ENCODE data around the gene POLRMT. TPM values are rescaled to one million over a fixed set of nuclear protein-coding genes. Genes with fewer than 3 reads are reported as not detected.

Gene POLRMT
- total RNA-seq, 1 donor from 2014 or later = 28.1 TPM

DNA sequence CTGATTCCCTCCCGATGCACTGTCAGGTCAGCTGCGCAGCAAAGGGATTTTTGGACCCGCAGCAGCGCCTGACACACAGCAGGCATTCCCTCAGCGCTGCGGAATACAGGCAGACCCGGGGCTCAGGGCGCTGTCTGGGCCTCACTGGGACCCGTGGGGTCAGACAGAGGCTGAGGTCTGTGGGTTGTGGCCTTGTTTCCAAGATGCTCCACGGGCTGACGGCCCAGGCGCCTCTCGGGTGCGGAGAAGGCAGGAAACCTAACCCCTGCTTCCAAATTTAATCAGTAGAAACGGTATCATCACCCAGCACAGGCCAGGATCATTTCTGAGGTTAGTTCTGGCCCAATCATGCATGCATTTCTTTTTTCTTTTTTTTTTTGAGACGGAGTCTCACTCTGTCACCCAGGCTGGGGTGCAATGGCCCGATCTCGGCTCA lies 30.4 kb upstream of the POLRMT start:
- DNase-seq (ENCODE audit: low read depth, low spot score) = no peak

DNA sequence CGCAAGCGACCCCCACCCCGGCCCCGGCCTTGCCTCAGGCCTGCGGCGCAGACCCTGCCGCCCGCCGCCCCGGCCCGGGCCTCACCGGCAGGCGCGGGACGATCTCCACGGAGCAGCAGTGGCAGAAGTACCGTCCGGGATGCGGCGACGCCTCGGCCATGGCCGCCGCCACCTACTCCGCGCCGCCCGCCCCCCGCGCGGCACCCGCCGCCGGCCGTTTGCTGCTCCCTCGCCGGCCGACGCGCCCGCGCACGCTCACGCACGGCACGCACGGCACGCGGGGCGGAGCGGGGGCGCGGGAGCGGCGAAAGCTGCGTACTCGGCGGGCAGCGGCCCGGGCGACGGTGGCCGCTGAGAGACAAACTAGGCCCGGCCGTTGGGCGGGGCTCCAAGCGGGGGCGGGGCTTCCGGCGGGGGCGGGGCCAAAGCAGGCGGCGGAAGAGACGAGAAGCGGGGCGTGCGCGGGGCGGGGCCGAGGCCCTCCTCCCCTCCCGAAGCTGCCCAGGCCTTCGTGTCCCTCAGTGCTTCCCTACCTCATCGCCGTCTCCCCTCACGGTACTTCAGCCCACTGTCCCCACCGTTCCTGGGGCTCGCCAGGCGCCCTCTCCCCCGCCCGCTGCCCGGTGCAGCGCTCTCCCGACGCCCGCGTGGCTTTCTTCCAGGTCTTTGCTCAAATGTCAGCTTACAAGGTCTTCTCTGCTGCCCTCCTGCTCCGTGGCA lies 29.8 kb upstream of the POLRMT start, which contains the start of gene RNF126:
Gene RNF126 (minus strand): TSS at position 253 of the 720 bp plus-strand sequence. CDS start 93 bp downstream, at position 160.
- peak; percentile 63 for DNase-seq (ENCODE audit: low read depth, low spot score)

DNA sequence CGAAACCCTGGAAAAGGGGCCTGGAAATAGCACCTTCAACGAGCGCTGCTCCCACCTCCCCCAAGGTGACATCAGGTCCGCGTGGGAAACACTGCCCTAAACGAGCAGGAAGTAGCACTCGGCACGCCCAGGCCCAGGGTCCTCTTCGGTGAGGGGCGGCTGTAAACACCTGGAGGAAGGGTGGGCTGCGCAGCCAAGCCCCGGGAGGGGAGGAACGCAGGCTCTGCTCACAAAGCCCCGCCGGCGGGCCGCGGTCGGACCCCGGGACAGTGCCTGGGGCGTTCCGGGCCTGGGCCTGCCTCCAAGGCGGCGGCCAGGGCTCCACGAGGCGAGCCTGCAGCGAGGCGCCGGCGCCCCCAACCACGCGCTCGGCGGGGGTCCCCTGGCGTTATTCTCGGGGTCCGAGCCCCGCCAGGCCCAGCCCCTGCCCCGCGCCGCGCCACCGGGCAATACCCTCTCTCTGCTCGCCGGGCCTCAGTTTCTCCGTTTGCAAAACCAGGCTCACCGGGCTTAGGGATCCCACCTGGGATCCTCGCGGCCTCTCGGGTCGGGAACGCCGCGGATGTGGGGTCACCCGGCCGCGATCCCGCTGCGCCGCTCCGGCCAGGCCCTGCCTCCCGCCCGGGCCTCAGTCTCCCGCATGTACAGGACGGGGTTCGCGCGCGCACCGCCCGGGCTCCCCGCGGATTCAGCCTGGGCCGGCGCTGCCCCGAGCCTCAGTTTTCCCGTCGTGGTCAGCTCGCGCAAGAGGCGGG lies 29.0 kb upstream of the POLRMT start:
- DNase-seq (ENCODE audit: low read depth, low spot score) = no peak

DNA sequence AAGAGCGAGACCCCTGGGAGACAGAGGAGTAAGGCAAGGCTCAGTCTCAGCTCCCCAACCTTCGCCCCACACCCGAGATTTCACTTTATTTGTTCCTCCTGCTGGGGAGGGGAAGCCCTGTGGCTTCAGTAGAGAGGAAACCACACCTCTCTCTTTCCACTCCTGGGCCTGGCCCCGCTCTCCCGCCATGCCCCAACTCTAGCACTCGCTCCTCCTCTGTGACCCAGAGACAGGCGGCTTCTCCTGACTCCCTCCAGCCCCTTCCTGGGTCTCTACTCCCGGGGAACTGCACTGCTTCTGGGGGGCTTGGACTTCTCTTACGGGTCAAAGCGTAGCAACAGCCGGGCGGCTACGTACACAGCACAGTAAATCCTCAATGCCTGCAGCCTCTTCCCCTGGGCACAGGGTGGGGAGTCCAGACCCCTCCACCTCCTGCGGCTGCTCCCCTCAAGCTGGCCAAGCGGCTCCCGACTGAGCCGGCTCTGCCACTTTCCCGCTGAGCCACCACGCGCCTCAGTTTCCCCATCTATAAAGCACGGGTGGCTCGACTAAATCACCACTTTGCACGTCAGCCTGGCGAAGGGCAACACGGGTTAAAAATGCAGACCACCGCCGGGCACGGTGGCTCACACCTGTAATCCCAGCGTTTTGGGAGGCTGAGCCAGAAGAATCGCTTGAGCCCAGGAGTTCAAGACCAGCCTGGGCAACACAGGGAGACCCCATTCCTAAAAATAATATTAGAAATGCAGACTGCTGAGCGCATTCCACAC lies 28.3 kb upstream of the POLRMT start:
- no peak for DNase-seq (ENCODE audit: low read depth, low spot score)

DNA sequence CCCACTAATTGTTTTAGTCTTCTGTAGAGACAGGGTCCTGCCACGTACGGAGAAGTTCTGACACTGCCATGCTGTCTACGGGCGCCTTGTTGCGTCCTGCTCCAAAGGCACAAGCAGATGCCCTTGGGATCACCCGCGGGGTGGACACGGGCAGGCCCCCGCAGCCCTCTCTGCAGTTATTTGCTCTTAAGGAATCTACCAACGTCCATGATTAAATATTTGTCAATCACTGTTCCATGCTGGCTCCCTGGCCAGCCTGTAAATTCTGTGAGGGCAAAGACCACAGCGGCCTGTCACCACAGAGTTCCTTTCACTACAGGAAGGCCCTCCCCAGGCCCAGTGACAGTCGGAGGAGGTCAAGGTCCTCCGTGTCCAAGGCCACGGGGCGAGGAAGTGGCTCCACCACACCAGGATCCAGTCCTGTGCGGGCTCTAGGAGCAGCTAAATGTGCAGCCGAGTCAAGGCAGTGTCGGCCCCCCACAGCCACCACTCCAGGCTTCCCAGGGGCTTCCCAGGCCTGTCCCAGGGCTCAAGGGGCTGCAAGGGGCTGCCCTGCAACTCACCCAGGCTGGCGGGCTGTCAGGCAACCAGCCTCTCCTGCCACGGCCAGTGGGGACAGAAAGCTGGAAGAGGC lies 27.6 kb upstream of the POLRMT start:
- no peak for DNase-seq (ENCODE audit: low read depth, low spot score)

DNA sequence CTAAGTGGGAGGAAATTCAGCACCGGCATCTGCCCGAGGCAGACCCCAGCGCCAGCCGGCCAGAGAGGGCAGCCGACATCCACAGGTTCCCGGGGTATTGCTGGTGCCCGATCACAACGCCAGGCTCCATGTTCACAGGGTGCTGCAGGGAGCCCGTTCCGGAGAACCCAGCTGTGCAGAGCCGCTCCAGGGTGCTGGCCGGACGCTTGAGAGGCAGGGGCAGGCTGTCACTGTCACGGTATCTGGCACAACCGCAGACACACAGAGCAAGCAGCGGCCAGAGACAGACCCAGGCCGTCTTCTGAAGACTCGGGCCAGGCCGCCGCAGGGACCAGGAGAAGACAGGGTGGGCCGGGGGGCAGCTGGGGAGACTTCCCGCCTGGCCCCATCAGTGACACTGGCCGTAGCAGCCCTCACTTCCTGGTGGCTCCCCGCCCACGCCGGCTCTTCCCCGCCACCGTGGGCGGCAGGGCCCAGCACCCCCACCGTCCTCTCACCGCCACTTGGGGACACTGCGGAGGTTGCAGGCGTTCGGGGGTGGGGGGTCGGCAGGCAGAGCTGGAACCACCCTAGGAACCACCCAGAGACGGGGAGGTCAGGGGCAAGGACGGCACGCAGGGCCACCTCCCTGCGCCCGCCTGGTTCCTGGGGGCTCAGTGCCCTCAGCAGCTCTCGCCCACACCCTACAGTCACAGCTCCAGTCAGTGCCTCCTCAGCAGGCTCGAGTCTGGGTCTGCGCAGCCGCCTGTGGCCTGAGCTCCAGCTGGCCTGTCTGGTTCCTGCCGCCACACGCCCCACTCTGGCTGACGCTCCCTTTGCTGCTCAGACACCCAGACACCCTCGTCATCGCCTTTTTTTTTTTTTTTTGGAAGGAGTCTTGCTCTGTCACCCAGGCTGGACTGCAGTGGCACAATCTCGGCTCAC lies 25.8 kb upstream of the POLRMT start:
- no peak for DNase-seq (ENCODE audit: low read depth, low spot score)

DNA sequence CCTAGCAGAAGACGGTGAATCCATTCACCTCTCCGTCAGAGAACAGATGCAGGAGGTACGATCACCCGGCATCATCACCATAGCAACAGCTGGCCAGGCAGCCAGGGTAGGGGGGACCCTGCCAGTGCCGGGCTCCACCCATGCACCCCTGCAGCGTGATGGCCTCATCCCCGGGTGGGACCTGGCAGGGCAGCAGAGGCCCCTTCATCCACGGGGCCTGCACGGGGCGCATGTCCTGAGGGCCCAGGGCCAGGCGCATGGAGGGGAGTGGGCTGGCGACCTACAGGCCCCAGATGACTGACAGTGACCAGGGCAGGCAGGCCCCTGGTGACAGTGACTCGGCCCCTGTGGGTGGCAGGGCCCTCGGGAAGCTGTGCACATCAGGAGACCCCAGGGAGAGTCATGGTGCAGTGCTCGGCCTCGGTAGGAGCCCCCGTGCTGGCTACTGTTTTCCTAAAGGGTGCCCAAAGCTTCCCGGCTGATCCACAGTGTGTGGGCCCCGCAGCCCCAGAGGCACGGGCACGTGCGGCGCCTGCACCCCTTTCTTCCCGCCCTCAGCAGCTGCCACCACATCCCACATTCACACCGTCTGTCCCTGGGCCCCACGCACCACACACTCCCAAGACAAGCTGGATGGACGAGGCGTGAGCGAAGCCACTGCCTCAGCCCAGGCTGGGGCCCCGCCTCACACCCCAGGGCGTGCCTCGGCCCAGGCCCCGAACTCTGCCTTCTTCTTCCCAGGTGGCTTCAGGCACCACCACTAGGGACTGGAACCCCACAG lies 24.9 kb upstream of the POLRMT start:
- DNase-seq (ENCODE audit: low read depth, low spot score) = no peak

DNA sequence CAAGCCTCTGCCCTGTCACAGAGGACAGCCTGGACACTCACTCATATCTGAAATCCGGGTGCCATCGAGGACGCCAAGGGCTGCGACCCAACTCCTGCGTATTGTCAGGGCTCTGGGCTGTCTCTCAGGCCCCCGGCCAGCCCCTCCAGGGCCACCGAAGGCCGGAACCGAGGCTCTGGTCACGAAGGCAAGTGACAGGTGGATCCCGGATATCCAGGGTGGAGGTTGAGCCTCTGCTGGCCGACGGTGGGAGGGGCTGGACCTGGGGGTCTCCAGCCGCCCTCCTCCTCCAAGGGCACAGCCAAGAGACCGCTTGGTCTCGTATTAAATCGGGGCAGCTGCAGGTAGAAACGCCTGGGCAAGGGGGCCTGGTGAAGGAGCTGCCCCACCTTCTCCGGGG lies 24.3 kb upstream of the POLRMT start:
- DNase-seq (ENCODE audit: low read depth, low spot score) = no peak

DNA sequence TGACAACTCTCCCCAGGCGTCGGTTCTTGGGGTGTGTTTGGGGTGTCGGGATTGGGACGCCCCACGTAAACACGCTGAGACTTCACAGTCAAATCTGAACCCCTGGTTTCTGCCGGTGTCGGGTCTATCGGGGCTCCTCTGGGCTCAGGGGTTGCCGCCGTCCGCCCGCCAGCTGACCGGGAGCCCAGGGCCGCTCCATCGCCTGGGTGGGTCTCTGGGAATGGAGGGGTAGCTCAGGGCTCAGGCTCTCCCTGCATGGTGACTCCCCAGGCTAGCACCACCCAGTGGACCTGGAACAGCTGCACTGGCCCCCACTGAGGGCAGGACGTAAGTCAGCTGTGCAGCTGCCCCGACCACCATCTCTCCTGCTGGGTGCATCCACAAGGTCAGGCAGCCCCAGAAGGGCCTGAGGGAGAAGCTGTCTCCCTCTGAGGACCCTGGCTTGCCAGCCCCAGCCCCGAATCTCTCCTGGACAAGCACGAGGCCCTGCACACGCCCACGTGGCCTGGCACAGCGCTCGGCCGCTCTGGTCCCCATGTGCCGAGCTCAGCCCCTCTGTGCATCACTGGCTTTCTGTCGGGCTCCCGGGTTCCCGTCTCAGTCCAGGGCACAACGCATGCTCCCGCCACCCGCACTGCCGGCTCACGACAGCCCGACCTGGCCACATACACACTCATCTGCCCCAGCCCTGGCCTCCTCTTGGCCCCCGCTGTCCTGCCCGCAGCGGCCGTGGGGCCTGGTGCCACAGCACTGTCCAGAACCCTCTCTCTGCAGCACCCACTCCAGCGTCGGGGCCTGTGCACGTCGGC lies 23.6 kb upstream of the POLRMT start:
- DNase-seq (ENCODE audit: low read depth, low spot score) = no peak

DNA sequence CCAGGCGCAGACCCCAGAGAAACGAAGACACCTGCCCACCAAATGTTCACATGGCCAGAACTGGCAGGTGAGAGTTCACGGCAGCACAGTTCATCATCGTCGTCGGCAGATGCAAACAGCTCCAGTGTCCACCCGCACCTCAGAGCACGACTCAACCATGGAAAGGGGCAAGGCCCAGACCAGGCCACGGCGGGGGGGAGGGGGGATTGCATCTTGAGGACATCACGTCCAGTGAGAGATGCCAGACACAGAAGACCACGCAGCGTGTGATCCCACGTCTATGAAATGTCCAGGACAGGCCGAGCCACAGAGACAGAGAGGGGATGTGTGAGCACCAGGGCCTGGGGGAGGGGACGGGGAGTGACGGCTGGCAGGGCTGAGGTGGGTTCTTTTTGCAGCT lies 22.4 kb upstream of the POLRMT start:
- no peak for DNase-seq (ENCODE audit: low read depth, low spot score)

DNA sequence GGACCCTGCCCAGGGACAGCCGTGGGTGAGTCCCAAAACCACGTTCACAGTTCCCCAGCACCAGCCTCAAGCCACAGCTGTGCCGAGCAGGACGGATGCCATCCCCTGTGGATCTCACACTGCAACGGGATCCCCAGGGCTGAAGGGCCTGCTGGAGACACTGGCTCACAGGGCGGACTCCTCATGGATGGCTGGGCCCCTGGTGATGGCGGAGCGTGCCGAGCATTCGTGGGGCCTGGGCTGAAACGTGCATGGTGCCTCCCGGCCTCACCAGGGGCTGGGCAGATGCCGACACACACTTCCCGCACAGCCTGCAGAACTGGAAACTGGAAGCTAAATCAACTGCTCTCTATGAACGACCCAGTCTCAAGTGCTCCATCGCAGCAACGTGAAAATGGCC lies 20.1 kb upstream of the POLRMT start:
- no peak for DNase-seq (ENCODE audit: low read depth, low spot score)

DNA sequence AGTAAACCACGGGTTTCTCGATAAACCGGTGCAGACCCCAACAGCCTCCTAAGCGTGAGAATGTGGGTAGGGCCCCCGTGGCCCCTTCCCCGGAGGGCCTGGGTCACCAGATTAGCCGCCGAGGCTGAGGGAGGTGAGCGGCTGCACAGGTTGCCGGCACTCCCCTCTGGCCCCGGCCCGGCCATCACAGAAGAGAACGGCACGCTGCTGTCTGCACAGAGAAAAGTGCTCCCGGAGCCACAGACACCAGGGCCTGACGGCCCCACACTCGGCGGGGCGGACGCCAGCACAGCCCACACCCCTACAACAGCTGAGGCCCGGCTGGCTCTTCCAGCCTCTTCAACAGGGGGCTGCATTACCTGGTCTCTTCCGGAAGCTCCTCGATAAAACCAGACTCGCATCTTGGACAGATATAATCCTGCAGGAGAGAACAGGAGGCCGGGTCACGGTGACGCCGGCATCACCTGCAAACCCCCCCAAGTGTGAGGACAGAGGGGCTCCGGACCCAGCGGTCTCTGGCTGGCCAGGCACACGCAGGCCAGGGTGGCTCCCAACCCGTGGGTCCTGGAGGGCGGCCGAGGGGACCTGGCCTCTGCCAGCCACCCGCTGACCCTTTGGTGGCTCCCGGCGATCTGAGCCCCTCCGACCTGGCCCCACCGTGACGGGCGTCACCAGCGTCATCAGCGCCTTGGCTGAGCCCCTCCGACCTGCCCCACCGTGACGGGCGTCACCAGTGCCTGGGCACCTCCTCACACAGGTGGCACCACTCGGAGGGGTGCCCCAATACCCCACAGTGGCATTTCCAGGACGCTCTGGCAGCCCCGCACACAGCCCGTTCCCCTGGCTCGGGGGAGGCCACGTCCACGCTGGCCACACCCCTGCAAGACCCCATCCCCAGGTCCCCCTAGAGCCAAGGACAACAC lies 19.4 kb upstream of the POLRMT start:
- no peak for DNase-seq (ENCODE audit: low read depth, low spot score)

DNA sequence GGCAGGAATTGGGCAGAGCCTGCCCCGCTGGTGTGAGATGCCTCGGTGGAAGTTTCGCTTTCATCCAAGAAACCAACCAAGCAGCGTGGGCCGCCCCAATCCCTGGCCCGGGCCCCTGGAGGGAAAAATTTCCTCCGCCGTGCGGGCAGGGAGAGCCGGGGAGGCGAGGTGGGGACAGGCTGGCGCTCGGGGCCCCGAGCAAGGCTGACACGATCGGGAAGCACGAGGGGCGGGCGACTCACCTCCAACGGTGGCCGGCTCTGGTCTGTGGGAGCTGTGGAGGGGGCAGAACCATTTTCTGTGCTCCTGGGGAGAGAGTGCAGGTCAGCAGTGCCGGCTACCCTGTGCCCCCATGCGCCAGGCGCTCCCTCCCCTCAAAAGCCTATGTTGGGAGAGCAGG lies 18.7 kb upstream of the POLRMT start:
- DNase-seq (ENCODE audit: low read depth, low spot score) = no peak

DNA sequence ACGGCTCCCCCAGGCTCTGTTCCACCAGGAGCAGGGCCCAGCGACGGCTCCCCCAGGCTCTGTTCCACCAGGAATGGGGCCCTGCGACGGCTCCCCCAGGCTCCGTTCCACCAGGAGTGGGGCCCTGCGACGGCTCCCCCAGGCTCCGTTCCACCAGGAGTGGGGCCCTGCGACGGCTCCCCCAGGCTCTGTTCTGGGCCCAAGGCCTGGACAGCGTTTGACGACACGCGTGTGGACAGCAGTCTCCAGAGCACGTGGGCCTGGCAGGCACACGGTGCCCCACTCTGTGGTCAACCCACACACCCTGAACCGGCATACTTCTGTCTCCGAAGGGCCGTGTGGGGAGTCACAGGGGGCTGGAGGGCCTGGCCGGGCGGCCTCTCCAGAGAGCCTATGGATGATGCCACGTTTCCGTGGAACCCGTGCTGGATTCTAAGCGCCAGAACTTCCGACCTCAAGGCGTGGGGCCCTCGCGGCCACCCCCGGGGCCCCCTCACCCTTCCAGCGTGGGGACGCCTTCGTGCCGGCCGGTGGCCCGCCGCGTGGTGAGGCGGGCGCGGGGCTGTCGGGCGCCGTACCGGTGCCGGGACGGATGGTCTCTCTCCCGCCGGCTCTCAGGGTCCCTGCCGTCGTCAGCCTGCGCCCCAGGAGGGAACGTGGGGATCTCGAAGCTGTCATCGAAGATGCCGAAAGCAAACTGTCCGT lies 17.9 kb upstream of the POLRMT start:
- no peak for DNase-seq (ENCODE audit: low read depth, low spot score)

DNA sequence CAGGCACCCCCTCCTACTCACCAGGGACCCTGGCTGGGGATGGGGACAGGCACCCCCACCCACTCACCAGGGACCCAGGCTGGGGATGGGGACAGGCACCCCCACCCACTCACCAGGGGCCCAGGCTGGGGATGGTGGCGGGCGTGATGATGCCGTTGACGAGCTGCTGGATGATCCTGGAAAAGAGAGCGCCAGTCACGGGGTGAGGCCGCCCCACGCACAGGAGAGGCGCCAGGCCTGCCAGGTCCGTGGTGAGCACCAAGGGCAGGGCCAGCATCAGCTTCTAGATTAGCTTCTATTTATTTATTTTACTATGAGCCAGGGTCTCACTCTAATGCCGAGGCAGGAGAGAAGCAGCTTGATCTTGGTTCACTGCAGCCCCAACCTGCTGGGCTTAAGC lies 16.8 kb upstream of the POLRMT start:
- no peak for DNase-seq (ENCODE audit: low read depth, low spot score)

DNA sequence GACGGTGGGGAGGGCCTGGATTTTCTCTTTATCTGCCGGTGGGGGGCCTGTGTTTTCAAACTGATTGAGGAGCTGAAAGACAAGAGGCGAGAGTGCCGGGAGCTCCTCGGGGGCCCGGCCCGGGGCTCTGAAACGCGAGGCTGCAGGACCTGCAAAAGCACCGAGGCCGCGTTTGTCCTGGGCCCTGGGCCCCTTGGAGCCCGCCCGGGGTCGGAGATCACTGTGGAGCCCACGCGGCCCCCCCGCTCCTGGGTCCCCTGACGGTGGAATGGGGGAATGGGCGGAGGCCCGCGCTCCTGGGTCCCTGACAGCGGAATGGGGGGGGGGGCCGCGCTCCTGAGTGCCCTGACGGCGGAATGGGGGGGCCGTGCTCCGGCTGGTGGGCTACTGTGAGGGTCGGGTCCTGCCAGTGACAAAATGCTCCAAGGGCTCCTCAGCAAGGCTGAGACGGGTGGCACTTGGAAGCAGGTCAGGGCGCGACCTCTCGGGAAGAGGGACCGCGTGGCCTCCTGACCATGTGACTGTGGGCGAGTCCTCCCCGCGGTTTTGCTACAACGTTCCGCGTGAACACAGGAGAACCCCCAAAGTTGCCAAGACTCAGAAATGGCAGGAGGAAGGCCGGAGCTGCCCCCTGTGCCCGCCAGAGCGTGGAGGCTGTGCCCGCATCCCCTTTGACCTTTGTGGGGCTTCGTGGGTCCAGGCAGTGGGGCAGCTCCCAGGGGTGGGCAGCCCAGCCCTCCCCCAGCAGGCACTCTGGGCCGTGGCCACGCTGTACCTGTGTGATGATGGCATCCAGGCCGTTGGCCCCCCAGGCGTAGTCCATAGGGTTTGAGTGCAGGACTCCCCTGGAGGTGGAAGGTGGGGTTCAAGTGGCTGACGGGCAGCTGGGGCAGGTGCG lies 15.8 kb upstream of the POLRMT start:
- DNase-seq (ENCODE audit: low read depth, low spot score) = no peak

All from pulmonary artery endothelial cell (primary cell).